ENCODE data around the gene RAD18.

The RAD18 gene

DNA sequence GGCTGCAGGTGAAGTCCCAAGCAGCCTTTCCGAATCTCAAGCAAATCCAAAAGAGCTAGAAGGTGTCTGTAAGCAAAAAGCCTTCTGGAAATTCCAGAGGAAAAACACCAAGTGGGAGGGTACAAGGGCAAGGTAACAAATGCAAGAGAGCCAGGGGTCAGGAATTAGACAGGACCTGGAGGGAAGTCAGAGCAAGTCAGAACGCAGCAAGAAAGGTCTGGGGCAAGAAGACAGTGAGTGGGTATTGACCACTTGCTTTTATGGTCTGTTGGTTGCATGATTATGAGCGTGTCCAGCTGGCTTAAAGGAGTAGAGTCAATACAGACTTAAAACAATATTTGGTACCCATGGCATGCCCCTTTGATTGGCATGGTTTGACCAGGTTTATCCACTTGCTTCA, 127.2 kb downstream of the RAD18 start:
- no peaks in the 10 kb centered on the region for H3K27me3 ChIP-seq (ENCODE audit: insufficient read depth, low read length)
- no CpG with 5 or more reads among the region's 3 CpGs for WGBS (ENCODE audit: extremely low coverage, insufficient coverage, insufficient read length)
- no peak for DNase-seq
- no peak overlapping the region for H2BK12ac ChIP-seq (ENCODE audit: low read length)
- H3K79me1 ChIP-seq (ENCODE audit: low read length) = no peaks in the 10 kb centered on the region
- H2BK120ac ChIP-seq (ENCODE audit: insufficient read depth, low read length, poor library complexity) = no peak overlapping the region
- H3K4me2 ChIP-seq (ENCODE audit: low read length) = no peak overlapping the region
- no peak overlapping the region for H3K4ac ChIP-seq (ENCODE audit: low read depth, low read length)
- H3K36me3 ChIP-seq (ENCODE audit: control insufficient read depth in 1 of 2, insufficient read depth in 2 of 2, low read length in 2 of 2) = no peaks in the 10 kb centered on the region
- no peak overlapping the region for H2AK5ac ChIP-seq (ENCODE audit: low read length)
- H3K14ac ChIP-seq (ENCODE audit: low read length) = no peak overlapping the region
- no peak overlapping the region for H4K91ac ChIP-seq (ENCODE audit: low read depth, low read length)
- H3K18ac ChIP-seq (ENCODE audit: low read length) = no peak overlapping the region
- no peak overlapping the region for H3K9ac ChIP-seq (ENCODE audit: low read length)
- no peak overlapping the region for H4K8ac ChIP-seq (ENCODE audit: low read depth, low read length)
- no peak overlapping the region for H3K4me3 ChIP-seq (ENCODE audit: low read depth, low read length)
- H3K79me2 ChIP-seq (ENCODE audit: control insufficient read depth, insufficient read depth, low read length, poor library complexity) = no peaks in the 10 kb centered on the region
- H3K23ac ChIP-seq (ENCODE audit: low read length) = no peak overlapping the region
- no peak overlapping the region for H2AFZ ChIP-seq (ENCODE audit: insufficient read depth, low read length, poor library complexity)
- no peak overlapping the region for H4K12ac ChIP-seq (ENCODE audit: low read depth, low read length)
- H3K4me1 ChIP-seq (ENCODE audit: control insufficient read depth in 1 of 2, insufficient read depth in 2 of 2, low read length in 2 of 2) = peaks cover 6 to 18% of the 10 kb centered on the region in 2 experiments
- H3K27ac ChIP-seq (ENCODE audit: low read depth, low read length) = no peak overlapping the region
- H3K9me3 ChIP-seq (ENCODE audit: insufficient read depth, low read depth, low read length) = no peaks in the 10 kb centered on the region
- no peak overlapping the region for H2BK5ac ChIP-seq (ENCODE audit: low read depth, low read length, poor library complexity)

GRCh38 chr3:8835385-8835784, 127.9 kb downstream of the RAD18 start:
- WGBS (ENCODE audit: extremely low coverage, insufficient coverage, insufficient read length) = no CpG with 5 or more reads among the region's 4 CpGs
- H3K18ac ChIP-seq (ENCODE audit: low read length) = no peak overlapping the region
- H3K4me3 ChIP-seq (ENCODE audit: low read depth, low read length) = no peak overlapping the region
- peak overlapping the region; percentile 51 for H2AK5ac ChIP-seq (ENCODE audit: low read length)
- no peak overlapping the region for H3K9ac ChIP-seq (ENCODE audit: low read length)
- no peak overlapping the region for H4K91ac ChIP-seq (ENCODE audit: low read depth, low read length)
- H4K8ac ChIP-seq (ENCODE audit: low read depth, low read length) = no peak overlapping the region
- H3K27me3 ChIP-seq (ENCODE audit: insufficient read depth, low read length) = no peaks in the 10 kb centered on the region
- no peak overlapping the region for H2BK12ac ChIP-seq (ENCODE audit: low read length)
- H4K12ac ChIP-seq (ENCODE audit: low read depth, low read length) = peak overlapping the region; percentile 37
- H2BK5ac ChIP-seq (ENCODE audit: low read depth, low read length, poor library complexity) = no peak overlapping the region
- H3K9me3 ChIP-seq (ENCODE audit: insufficient read depth, low read depth, low read length) = no peaks in the 10 kb centered on the region
- no peaks in the 10 kb centered on the region for H3K79me2 ChIP-seq (ENCODE audit: control insufficient read depth, insufficient read depth, low read length, poor library complexity)
- H2AFZ ChIP-seq (ENCODE audit: insufficient read depth, low read length, poor library complexity) = no peak overlapping the region
- peak overlapping the region; percentile 60 for H2BK120ac ChIP-seq (ENCODE audit: insufficient read depth, low read length, poor library complexity)
- H3K27ac ChIP-seq (ENCODE audit: low read depth, low read length) = no peak overlapping the region
- no peak overlapping the region for H3K4me2 ChIP-seq (ENCODE audit: low read length)
- H3K36me3 ChIP-seq (ENCODE audit: control insufficient read depth in 1 of 2, insufficient read depth in 2 of 2, low read length in 2 of 2) = no peaks in the 10 kb centered on the region
- peaks cover 4 to 13% of the 10 kb centered on the region in 2 experiments for H3K4me1 ChIP-seq (ENCODE audit: control insufficient read depth in 1 of 2, insufficient read depth in 2 of 2, low read length in 2 of 2)
- H3K23ac ChIP-seq (ENCODE audit: low read length) = no peak overlapping the region
- peak in 1 of 2 donors; percentile 22 for DNase-seq
- no peak overlapping the region for H3K14ac ChIP-seq (ENCODE audit: low read length)
- H3K4ac ChIP-seq (ENCODE audit: low read depth, low read length) = no peak overlapping the region
- H3K79me1 ChIP-seq (ENCODE audit: low read length) = no peaks in the 10 kb centered on the region

DNA sequence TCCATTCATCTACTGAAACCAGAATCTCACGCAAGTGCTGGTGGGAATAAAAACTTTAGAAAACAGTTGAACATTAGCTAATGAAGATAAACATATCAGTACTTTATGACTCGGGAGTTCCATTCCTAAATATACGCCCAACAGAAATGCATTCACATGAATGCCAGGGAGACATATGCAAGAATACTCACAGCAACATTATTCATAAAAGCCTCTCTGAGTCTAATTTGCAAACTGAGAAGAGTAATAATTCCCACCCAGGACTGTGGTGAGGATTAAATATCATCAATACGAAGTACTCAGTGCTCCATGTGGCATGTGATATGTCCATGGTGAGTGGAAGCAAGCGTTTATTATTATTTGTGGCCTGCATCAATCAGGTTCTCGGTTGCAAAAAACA, 128.3 kb downstream of the RAD18 start:
- no peaks in the 10 kb centered on the region for H3K79me2 ChIP-seq (ENCODE audit: control insufficient read depth, insufficient read depth, low read length, poor library complexity)
- no peak overlapping the region for H3K4ac ChIP-seq (ENCODE audit: low read depth, low read length)
- no peaks in the 10 kb centered on the region for H3K27me3 ChIP-seq (ENCODE audit: insufficient read depth, low read length)
- H2AK5ac ChIP-seq (ENCODE audit: low read length) = no peak overlapping the region
- H3K27ac ChIP-seq (ENCODE audit: low read depth, low read length) = no peak overlapping the region
- H2AFZ ChIP-seq (ENCODE audit: insufficient read depth, low read length, poor library complexity) = no peak overlapping the region
- no peaks in the 10 kb centered on the region for H3K36me3 ChIP-seq (ENCODE audit: control insufficient read depth in 1 of 2, insufficient read depth in 2 of 2, low read length in 2 of 2)
- no peak for DNase-seq
- H3K14ac ChIP-seq (ENCODE audit: low read length) = no peak overlapping the region
- no peak overlapping the region for H4K8ac ChIP-seq (ENCODE audit: low read depth, low read length)
- no peak overlapping the region for H3K4me2 ChIP-seq (ENCODE audit: low read length)
- H3K9me3 ChIP-seq (ENCODE audit: insufficient read depth, low read depth, low read length) = no peaks in the 10 kb centered on the region
- H4K91ac ChIP-seq (ENCODE audit: low read depth, low read length) = no peak overlapping the region
- H4K12ac ChIP-seq (ENCODE audit: low read depth, low read length) = no peak overlapping the region
- no peak overlapping the region for H3K9ac ChIP-seq (ENCODE audit: low read length)
- H3K4me1 ChIP-seq (ENCODE audit: control insufficient read depth in 1 of 2, insufficient read depth in 2 of 2, low read length in 2 of 2) = peaks cover 4 to 12% of the 10 kb centered on the region in 2 experiments
- no peak overlapping the region for H3K18ac ChIP-seq (ENCODE audit: low read length)
- no peak overlapping the region for H2BK12ac ChIP-seq (ENCODE audit: low read length)
- WGBS (ENCODE audit: extremely low coverage, insufficient coverage, insufficient read length) = no CpG with 5 or more reads among the region's 6 CpGs
- H2BK120ac ChIP-seq (ENCODE audit: insufficient read depth, low read length, poor library complexity) = no peak overlapping the region
- no peak overlapping the region for H2BK5ac ChIP-seq (ENCODE audit: low read depth, low read length, poor library complexity)
- no peak overlapping the region for H3K23ac ChIP-seq (ENCODE audit: low read length)
- H3K4me3 ChIP-seq (ENCODE audit: low read depth, low read length) = no peak overlapping the region
- H3K79me1 ChIP-seq (ENCODE audit: low read length) = no peaks in the 10 kb centered on the region

DNA sequence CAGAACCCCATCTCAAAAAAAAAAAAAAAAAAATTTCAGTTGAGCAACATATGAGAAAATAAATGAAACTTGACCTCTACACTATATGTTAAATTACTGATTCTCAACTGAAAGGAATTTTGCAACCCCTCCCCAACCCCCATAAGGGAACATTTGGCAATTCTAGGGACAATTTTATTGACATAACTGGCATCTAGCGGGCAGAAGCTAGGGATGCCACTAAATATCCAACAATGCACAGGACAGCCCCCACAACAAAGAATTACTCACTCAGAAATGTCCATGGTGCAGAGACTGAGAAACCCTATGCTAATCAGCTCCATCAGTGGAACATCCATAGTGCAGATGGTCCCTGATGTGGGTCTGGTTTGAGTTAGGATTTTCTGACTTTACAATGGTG, 135.6 kb downstream of the RAD18 start:
- Histone ChIP-seq H3K14ac (ENCODE audit: low read length) (no peak overlapping the region), H2BK12ac (ENCODE audit: low read length) (no peak overlapping the region), H3K36me3 (ENCODE audit: control insufficient read depth in 1 of 2, insufficient read depth in 2 of 2, low read length in 2 of 2) (no peaks in the 10 kb centered on the region), H3K4me3 (ENCODE audit: low read depth, low read length) (no peak overlapping the region), H3K18ac (ENCODE audit: low read length) (no peak overlapping the region), H2AFZ (ENCODE audit: insufficient read depth, low read length, poor library complexity) (no peak overlapping the region), H3K9ac (ENCODE audit: low read length) (no peak overlapping the region), H3K23ac (ENCODE audit: low read length) (no peak overlapping the region), H3K4me2 (ENCODE audit: low read length) (no peak overlapping the region), H4K91ac (ENCODE audit: low read depth, low read length) (no peak overlapping the region), H2AK5ac (ENCODE audit: low read length) (no peak overlapping the region), H4K8ac (ENCODE audit: low read depth, low read length) (no peak overlapping the region), H3K79me1 (ENCODE audit: low read length) (no peaks in the 10 kb centered on the region), H3K4me1 (ENCODE audit: control insufficient read depth in 1 of 2, insufficient read depth in 2 of 2, low read length in 2 of 2) (no peaks in the 10 kb centered on the region), H3K79me2 (ENCODE audit: control insufficient read depth, insufficient read depth, low read length, poor library complexity) (no peaks in the 10 kb centered on the region), H4K12ac (ENCODE audit: low read depth, low read length) (no peak overlapping the region), H3K4ac (ENCODE audit: low read depth, low read length) (no peak overlapping the region), H3K9me3 (ENCODE audit: insufficient read depth, low read depth, low read length) (no peaks in the 10 kb centered on the region), H2BK120ac (ENCODE audit: insufficient read depth, low read length, poor library complexity) (no peak overlapping the region), H3K27me3 (ENCODE audit: insufficient read depth, low read length) (no peaks in the 10 kb centered on the region), H3K27ac (ENCODE audit: low read depth, low read length) (no peak overlapping the region), H2BK5ac (ENCODE audit: low read depth, low read length, poor library complexity) (no peak overlapping the region)
- WGBS (ENCODE audit: extremely low coverage, insufficient coverage, insufficient read length) = no CpG with 5 or more reads among the region's 1 CpG
- DNase-seq = no peak
